ENCODE results near the gene PCCA. TPM values are rescaled to one million over a fixed set of nuclear protein-coding genes. Genes with fewer than 3 reads are reported as not detected.

Gene PCCA
- total and polyA plus RNA-seq, 4 donors, result 30.1 to 160 (median 76.3) TPM

DNA sequence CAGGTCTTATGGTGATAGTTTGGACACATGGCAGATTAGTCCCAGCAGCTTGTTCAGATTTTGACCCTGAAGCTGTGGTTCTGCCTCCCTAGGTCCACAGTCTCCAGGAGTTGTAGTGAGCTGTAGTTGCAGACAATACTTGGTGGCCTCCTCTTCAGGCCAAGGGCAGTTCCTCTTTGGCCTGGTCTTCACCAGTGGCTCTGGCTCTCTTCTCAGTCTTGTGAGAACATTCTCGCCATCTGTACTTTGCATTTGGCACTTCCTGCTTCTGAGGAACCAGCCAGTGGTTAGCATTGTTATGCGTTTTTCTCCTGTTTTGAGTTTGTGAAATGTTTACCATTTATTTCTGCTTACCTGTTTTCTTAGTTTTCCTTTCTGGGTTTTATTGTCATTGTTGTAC, 40.7 kb downstream of the PCCA start:
- H3K36me3 ChIP-seq (ENCODE audit: control insufficient read depth in 4 of 4, insufficient read depth in 3 of 4, low read depth in 1 of 4, low read length in 3 of 4), result no peaks in the 10 kb centered on the region
- TF ChIP-seq HNF4G (IDR thresholded peaks at IDR 0.05), result no peak
- TF ChIP-seq, protein P1, sequence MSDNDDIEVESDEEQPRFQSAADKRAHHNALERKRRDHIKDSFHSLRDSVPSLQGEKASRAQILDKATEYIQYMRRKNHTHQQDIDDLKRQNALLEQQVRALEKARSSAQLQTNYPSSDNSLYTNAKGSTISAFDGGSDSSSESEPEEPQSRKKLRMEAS (IDR thresholded peaks at IDR 0.05), result no peak
- TF ChIP-seq YY1 (IDR thresholded peaks at IDR 0.05), result no peak
- TF ChIP-seq, protein P2, sequence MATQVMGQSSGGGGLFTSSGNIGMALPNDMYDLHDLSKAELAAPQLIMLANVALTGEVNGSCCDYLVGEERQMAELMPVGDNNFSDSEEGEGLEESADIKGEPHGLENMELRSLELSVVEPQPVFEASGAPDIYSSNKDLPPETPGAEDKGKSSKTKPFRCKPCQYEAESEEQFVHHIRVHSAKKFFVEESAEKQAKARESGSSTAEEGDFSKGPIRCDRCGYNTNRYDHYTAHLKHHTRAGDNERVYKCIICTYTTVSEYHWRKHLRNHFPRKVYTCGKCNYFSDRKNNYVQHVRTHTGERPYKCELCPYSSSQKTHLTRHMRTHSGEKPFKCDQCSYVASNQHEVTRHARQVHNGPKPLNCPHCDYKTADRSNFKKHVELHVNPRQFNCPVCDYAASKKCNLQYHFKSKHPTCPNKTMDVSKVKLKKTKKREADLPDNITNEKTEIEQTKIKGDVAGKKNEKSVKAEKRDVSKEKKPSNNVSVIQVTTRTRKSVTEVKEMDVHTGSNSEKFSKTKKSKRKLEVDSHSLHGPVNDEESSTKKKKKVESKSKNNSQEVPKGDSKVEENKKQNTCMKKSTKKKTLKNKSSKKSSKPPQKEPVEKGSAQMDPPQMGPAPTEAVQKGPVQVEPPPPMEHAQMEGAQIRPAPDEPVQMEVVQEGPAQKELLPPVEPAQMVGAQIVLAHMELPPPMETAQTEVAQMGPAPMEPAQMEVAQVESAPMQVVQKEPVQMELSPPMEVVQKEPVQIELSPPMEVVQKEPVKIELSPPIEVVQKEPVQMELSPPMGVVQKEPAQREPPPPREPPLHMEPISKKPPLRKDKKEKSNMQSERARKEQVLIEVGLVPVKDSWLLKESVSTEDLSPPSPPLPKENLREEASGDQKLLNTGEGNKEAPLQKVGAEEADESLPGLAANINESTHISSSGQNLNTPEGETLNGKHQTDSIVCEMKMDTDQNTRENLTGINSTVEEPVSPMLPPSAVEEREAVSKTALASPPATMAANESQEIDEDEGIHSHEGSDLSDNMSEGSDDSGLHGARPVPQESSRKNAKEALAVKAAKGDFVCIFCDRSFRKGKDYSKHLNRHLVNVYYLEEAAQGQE (IDR thresholded peaks at IDR 0.05), result no peak
- TF ChIP-seq JUND (IDR thresholded peaks at IDR 0.05), result no peak
- TF ChIP-seq, protein P3, sequence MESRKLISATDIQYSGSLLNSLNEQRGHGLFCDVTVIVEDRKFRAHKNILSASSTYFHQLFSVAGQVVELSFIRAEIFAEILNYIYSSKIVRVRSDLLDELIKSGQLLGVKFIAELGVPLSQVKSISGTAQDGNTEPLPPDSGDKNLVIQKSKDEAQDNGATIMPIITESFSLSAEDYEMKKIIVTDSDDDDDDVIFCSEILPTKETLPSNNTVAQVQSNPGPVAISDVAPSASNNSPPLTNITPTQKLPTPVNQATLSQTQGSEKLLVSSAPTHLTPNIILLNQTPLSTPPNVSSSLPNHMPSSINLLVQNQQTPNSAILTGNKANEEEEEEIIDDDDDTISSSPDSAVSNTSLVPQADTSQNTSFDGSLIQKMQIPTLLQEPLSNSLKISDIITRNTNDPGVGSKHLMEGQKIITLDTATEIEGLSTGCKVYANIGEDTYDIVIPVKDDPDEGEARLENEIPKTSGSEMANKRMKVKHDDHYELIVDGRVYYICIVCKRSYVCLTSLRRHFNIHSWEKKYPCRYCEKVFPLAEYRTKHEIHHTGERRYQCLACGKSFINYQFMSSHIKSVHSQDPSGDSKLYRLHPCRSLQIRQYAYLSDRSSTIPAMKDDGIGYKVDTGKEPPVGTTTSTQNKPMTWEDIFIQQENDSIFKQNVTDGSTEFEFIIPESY (IDR thresholded peaks at IDR 0.05), result no peak
- TF ChIP-seq FOXA2 (IDR thresholded peaks at IDR 0.05), result no peak
- no peak for TF ChIP-seq RXRA (IDR thresholded peaks at IDR 0.05)
- H3K9me3 ChIP-seq (ENCODE audit: control insufficient read depth in 4 of 4, low read length in 3 of 4), result no peaks in the 10 kb centered on the region
- H3K27me3 ChIP-seq (ENCODE audit: control insufficient read depth in 4 of 4, insufficient read depth in 4 of 4, low read length in 3 of 4), result no peaks in the 10 kb centered on the region
- no peak overlapping the region for H3K9ac ChIP-seq (ENCODE audit: low read depth in 1 of 2, low read length in 2 of 2)
- WGBS, result 37% methylated on average over 2 of the region's 2 CpGs
- H3K4me1 ChIP-seq (ENCODE audit: control insufficient read depth in 4 of 4, insufficient read depth in 4 of 4, low read length in 3 of 4), result peaks cover 6 to 12% (median 9%) of the 10 kb centered on the region in 4 donors
- peak overlapping the region in 1 of 2 donors; percentile 15 for H3K27ac ChIP-seq (ENCODE audit: low read depth in 1 of 2, low read length in 2 of 2)
- no peak for DNase-seq (ENCODE audit: low spot score)
- no peak overlapping the region for H3K4me3 ChIP-seq (ENCODE audit: low read depth in 1 of 3, low read length in 3 of 3)

DNA sequence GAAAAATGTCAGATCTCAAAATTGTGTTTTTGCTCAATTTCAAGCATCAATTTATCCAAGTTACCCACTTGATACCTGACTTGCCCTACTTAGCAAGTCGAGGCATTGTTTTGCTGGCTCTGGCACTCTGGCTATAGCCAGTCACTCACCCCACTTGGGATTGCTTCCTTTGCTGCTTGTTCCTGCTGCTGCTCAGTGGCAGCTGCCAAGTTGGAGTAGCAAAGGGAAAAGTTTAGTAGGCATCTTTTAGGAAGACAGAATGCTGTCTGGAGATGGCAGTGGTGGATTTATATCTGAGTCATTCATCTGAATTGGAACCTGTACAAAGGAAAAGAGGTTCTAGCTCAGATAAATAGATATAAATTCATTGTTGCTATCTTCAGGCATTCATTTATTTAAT, 41.2 kb downstream of the PCCA start:
- WGBS, result 46% methylated on average over 1 of the region's 1 CpG
- H3K27ac ChIP-seq (ENCODE audit: low read depth in 1 of 2, low read length in 2 of 2), result peak overlapping the region in 1 of 2 donors; percentile 15

DNA sequence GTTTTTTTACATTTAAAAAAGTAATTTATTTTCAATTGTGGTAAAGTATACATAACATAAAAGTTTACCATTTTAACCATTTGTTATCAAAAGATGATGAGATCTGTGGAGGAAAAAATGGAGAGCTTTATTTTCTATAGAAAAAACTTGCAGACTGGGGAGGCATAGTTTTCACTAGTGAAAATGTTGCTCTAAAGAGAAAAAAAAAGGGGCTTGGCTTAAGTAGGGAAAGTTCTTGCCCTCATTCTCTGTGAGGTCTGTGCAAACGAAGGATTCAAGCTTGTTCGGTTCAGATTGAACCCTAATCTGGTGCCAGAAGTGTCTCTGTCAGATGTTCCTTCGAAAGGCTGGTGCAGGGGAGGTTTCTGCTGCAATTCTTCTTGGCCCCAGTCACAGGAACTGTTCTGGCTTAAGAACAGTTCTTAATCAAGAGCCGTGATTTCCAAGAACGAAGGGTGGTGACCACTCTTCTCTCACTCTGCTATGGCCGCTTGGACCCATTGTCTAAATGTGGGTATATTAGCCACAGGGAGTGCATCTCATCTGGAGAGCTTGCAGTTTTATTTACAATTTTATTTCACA, 42.1 kb downstream of the PCCA start:
- Histone ChIP-seq H3K9me3 (ENCODE audit: control insufficient read depth in 4 of 4, low read length in 3 of 4) (no peaks in the 10 kb centered on the region), H3K27ac (ENCODE audit: low read depth in 1 of 2, low read length in 2 of 2) (no peak overlapping the region), H3K36me3 (ENCODE audit: control insufficient read depth in 4 of 4, insufficient read depth in 3 of 4, low read depth in 1 of 4, low read length in 3 of 4) (no peaks in the 10 kb centered on the region), H3K4me1 (ENCODE audit: control insufficient read depth in 4 of 4, insufficient read depth in 4 of 4, low read length in 3 of 4) (peaks cover 4 to 12% (median 9%) of the 10 kb centered on the region in 4 donors), H3K9ac (ENCODE audit: low read depth in 1 of 2, low read length in 2 of 2) (no peak overlapping the region), H3K27me3 (ENCODE audit: control insufficient read depth in 4 of 4, insufficient read depth in 4 of 4, low read length in 3 of 4) (no peaks in the 10 kb centered on the region), H3K4me3 (ENCODE audit: low read depth in 1 of 3, low read length in 3 of 3) (no peak overlapping the region)
- TF ChIP-seq SP1 (IDR thresholded peaks at IDR 0.05), result no peak
- TF ChIP-seq, protein P3 (IDR thresholded peaks at IDR 0.05), result no peak
- TF ChIP-seq GABPA (IDR thresholded peaks at IDR 0.05 in 1 of 2, conservative IDR thresholded peaks at IDR 0.05 in 1 of 2), result no peak
- TF ChIP-seq RAD21 (IDR thresholded peaks at IDR 0.05), result no peak
- TF ChIP-seq, protein P1 (IDR thresholded peaks at IDR 0.05), result no peak
- TF ChIP-seq HNF4G (IDR thresholded peaks at IDR 0.05), result no peak
- no peak for TF ChIP-seq FOXA1 (IDR thresholded peaks at IDR 0.05)
- TF ChIP-seq, protein P4, sequence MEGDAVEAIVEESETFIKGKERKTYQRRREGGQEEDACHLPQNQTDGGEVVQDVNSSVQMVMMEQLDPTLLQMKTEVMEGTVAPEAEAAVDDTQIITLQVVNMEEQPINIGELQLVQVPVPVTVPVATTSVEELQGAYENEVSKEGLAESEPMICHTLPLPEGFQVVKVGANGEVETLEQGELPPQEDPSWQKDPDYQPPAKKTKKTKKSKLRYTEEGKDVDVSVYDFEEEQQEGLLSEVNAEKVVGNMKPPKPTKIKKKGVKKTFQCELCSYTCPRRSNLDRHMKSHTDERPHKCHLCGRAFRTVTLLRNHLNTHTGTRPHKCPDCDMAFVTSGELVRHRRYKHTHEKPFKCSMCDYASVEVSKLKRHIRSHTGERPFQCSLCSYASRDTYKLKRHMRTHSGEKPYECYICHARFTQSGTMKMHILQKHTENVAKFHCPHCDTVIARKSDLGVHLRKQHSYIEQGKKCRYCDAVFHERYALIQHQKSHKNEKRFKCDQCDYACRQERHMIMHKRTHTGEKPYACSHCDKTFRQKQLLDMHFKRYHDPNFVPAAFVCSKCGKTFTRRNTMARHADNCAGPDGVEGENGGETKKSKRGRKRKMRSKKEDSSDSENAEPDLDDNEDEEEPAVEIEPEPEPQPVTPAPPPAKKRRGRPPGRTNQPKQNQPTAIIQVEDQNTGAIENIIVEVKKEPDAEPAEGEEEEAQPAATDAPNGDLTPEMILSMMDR (IDR thresholded peaks at IDR 0.05; ENCODE audit: low read depth, low read length, missing input control), result no peak
- no peak for TF ChIP-seq FOXA2 (IDR thresholded peaks at IDR 0.05)
- no peak for TF ChIP-seq RXRA (IDR thresholded peaks at IDR 0.05)
- no peak for TF ChIP-seq NR2F2 (IDR thresholded peaks at IDR 0.05)
- no peak for TF ChIP-seq EGR1 (IDR thresholded peaks at IDR 0.05; ENCODE audit: low read depth in 2 of 2)
- TF ChIP-seq, protein P5, sequence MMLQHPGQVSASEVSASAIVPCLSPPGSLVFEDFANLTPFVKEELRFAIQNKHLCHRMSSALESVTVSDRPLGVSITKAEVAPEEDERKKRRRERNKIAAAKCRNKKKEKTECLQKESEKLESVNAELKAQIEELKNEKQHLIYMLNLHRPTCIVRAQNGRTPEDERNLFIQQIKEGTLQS (IDR thresholded peaks at IDR 0.05), result no peak
- TF ChIP-seq YY1 (IDR thresholded peaks at IDR 0.05), result no peak
- TF ChIP-seq JUND (IDR thresholded peaks at IDR 0.05), result no peak
- DNase-seq (ENCODE audit: low spot score), result no peak
- WGBS, result 87% methylated on average over 6 of the region's 6 CpGs

More for the DNA sequence above, 41.2 kb downstream of the PCCA start:
- Histone ChIP-seq H3K27me3 (ENCODE audit: control insufficient read depth in 4 of 4, insufficient read depth in 4 of 4, low read length in 3 of 4) (no peaks in the 10 kb centered on the region), H3K4me1 (ENCODE audit: control insufficient read depth in 4 of 4, insufficient read depth in 4 of 4, low read length in 3 of 4) (peaks cover 6 to 12% (median 9%) of the 10 kb centered on the region in 4 donors), H3K4me3 (ENCODE audit: low read depth in 1 of 3, low read length in 3 of 3) (no peak overlapping the region), H3K9me3 (ENCODE audit: control insufficient read depth in 4 of 4, low read length in 3 of 4) (no peaks in the 10 kb centered on the region), H3K36me3 (ENCODE audit: control insufficient read depth in 4 of 4, insufficient read depth in 3 of 4, low read depth in 1 of 4, low read length in 3 of 4) (no peaks in the 10 kb centered on the region), H3K9ac (ENCODE audit: low read depth in 1 of 2, low read length in 2 of 2) (no peak overlapping the region)
- no peak for DNase-seq (ENCODE audit: low spot score)
- TF ChIP-seq GABPA (IDR thresholded peaks at IDR 0.05 in 1 of 2, conservative IDR thresholded peaks at IDR 0.05 in 1 of 2) (no peak), JUND (IDR thresholded peaks at IDR 0.05) (no peak)

Data from liver (tissue), 9 donors.